ENCODE data around the gene POLN. TPM values are rescaled to one million over a fixed set of nuclear protein-coding genes. Genes with fewer than 3 reads are reported as not detected.
"Not testable (repeated sequence)": the region's sequence is repeated elsewhere in the genome, so short reads cannot be mapped to it uniquely, and the experiment has no call there.

The POLN gene
- total RNA-seq, 4 donors from 2014 or later, result 4.7 to 7.3 (median 5.1) TPM

DNA sequence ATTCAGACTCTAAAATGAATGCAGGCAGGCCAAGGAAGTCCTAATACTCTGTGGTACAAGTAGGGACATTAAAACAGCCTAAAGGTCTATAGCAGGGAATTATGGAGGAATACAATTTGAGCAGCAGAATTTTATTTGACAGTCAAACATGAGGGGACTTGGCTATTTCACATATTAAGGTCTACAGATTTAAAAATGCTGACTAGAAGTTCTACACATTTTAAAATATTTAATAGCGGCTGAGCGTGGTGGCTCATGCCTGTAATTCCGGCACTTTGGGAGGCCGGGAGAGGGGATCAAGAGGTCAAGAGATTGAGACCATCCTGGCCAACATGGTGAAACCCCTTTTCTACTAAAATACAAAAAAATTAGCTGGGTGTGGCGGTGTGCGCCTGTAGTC lies 10.8 kb downstream of the POLN start:
- ATAC-seq (ENCODE audit: low FRiP score) (no peak), DNase-seq (ENCODE audit: low spot score) (no peak)
- TF ChIP-seq, protein P1, sequence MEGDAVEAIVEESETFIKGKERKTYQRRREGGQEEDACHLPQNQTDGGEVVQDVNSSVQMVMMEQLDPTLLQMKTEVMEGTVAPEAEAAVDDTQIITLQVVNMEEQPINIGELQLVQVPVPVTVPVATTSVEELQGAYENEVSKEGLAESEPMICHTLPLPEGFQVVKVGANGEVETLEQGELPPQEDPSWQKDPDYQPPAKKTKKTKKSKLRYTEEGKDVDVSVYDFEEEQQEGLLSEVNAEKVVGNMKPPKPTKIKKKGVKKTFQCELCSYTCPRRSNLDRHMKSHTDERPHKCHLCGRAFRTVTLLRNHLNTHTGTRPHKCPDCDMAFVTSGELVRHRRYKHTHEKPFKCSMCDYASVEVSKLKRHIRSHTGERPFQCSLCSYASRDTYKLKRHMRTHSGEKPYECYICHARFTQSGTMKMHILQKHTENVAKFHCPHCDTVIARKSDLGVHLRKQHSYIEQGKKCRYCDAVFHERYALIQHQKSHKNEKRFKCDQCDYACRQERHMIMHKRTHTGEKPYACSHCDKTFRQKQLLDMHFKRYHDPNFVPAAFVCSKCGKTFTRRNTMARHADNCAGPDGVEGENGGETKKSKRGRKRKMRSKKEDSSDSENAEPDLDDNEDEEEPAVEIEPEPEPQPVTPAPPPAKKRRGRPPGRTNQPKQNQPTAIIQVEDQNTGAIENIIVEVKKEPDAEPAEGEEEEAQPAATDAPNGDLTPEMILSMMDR (IDR thresholded peaks at IDR 0.05), result no peak

DNA sequence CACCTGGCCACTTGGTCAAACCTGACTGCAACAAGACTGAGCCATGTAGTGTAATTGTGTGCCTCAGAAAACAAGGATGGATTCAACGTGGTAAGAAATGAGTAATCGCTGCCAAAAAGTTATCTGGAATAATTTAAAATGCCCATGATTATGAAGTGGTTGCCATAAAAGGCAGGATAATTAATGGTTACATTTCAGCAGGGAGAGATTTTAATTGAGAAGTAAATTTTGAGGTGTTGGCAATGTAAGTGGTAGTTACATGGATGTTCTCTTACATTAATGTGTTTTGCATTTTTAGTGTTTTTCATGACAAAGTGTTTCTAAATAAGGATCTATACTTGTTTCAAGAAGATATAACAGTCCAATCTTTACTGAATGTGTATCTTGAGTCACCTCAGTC lies 15.7 kb downstream of the POLN start:
- TF ChIP-seq, protein P1 (IDR thresholded peaks at IDR 0.05), result no peak
- no peak for DNase-seq (ENCODE audit: low spot score)
- no peak for ATAC-seq (ENCODE audit: low FRiP score)

DNA sequence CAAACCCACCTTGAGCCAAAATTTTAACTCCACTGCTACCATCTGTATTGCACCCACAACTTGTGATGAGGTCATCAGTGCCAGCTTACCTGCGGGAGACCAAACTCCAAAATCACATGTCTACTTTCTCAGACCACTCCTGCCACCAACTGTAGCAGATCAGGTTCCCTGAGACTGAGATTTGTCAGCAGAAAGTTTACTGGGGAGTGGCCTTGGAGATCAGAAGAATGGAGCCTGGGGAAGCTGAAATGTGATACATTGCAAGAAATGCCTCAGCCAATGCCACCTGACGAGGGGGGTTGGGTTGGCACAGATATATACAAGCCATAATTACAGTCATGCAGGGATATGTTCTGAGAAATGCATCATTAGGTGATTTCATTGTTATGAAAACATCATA lies 19.1 kb downstream of the POLN start:
- ATAC-seq (ENCODE audit: low FRiP score) (no peak), DNase-seq (ENCODE audit: low spot score) (no peak)
- TF ChIP-seq, protein P1 (IDR thresholded peaks at IDR 0.05), result no peak

DNA sequence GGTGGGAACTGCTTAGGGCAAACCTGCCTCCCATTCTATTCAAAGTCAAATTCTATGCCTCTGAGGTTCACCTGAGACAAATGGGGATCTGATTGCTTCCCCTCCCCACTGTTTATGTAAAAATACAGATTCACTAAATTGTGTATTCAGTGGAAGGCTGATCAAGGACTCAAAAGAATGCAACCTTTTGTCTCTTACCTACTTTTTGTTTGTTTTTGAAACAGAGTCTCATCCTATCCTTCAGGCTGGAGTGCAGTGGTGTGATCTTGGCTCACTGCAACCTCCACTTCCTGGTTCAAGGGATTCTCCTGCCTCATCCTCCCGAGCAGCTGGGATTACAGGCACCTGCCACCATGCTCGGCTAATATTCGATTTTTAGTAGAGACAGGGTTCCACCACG lies 20.5 kb downstream of the POLN start:
- not testable (repeated sequence) for DNase-seq (ENCODE audit: low spot score); ATAC-seq (ENCODE audit: low FRiP score)

DNA sequence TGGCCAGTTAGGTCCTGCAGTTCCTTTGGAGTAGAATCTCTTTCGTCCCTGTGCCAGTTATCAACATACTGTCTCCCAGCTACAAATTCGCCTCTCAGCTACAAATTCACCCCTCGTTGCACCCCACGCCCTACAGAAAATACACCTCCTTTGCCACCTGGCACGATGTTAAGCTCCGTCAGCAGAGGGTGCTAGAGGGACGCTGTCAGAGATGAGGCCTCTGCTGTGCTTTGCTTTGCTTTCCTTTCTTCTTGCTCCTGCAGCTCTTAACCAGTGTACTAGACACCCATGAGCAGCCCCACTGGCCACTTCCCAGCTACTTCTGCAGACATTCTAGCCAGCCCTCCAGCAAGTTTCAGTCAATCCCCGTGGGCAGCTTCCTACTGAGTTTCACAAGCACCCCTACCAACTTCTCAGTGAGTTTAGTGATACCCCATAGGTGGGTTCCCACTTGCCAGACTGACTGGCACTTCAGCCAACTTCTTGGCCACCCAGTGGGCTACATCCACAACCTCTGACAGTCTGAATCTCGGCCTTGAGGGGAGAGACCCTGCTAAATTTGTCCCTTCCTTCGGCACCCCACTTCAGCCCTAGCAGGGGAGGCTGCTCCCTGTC lies 21.8 kb downstream of the POLN start:
- ATAC-seq (ENCODE audit: low FRiP score) (peak; percentile 72), DNase-seq (ENCODE audit: low spot score) (peak; percentile 51)
- TF ChIP-seq, protein P1 (IDR thresholded peaks at IDR 0.05), result peak in 1 of 3 donors; percentile 46

DNA sequence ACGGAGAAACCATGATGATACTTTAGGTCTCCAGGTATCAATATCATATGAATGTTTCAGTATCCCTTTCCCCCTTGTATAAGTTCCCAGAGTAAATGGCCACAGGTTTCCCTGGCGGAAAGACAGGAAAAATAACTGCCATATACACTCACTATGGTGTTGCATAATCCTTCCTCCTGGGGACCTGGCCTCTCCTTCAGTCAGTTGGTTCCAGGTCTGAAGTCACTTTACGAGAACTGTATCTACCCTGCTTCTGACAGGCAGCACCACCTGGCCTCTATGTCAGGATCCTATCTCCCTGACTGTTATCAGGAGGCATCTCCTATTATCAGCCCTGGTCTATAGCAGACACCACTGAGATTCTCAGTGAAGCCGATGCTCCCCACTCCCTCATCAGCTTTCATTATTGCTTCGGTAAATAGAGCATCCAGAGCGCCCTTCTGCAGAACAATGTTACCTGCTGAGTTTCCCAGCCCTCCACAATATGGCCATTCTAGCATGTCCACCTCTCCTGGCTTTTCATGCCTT lies 22.6 kb downstream of the POLN start:
- DNase-seq (ENCODE audit: low spot score) (no peak), ATAC-seq (ENCODE audit: low FRiP score) (no peak)

DNA sequence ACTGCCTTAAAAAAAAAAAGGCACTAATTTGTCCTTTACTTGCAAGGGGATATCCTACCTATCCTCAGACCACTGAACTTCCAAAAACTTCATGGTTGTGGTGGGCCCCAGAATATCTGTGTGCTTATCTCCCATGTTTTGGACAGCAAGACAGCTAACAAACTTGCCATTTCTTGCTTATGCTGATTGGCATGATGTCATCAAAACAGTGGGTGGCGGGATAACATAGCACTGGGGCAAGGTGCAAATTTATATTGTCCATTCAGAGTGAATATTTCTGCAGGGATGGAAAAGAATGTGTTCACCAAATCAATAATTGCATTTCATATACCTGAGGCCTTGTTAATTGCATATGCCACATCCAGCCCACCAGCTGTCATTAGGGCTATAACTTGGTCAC lies 23.5 kb downstream of the POLN start:
- ATAC-seq (ENCODE audit: low FRiP score), result no peak

More for the DNA sequence above, 22.6 kb downstream of the POLN start:
- TF ChIP-seq, protein P1 (IDR thresholded peaks at IDR 0.05), result no peak

More for the DNA sequence above, 23.5 kb downstream of the POLN start:
- DNase-seq (ENCODE audit: low spot score), result no peak
- TF ChIP-seq, protein P1 (IDR thresholded peaks at IDR 0.05), result no peak
